Activated CD4-positive, alpha-beta T cell treated with anti-CD3 and anti-CD28 coated beads, Interleukin-2, Interleukin-4, amounts not matched to agents 100 ng/mL and 50 ng/mL, durations not matched to agents 16 hours and 8 hours (primary cell): ENCODE data around the gene CEP70.
"Not testable (repeated sequence)": the region's sequence is repeated elsewhere in the genome, so short reads cannot be mapped to it uniquely, and the experiment has no call there.

Experiments
- DNase-seq: peaks from one replicate; pipeline ENCODE4 v3.0.0-alpha.2; 2020; ENCODE audit warnings: low spot score

CEP70 gene

GRCh38 chr3:138594150-138594934, at the start of gene CEP70:
CEP70 (minus strand) TSS chr3:138594260; CDS start chr3:138572927, 21,333 bp downstream.
- peak; percentile 86 for DNase-seq

- no peak for DNase-seq
Measured at GRCh38 chr3:138642927-138643253, 48.8 kb upstream of the CEP70 start.

- no peak for DNase-seq
Measured at GRCh38 chr3:138642226-138642926, 48.3 kb upstream of the CEP70 start.

GRCh38 chr3:138640537-138640936, 46.5 kb upstream of the CEP70 start:
- no peak for DNase-seq

GRCh38 chr3:138638641-138639040, 44.6 kb upstream of the CEP70 start:
- no peak for DNase-seq

GRCh38 chr3:138629526-138629925, 35.5 kb upstream of the CEP70 start:
- DNase-seq, result no peak

GRCh38 chr3:138625707-138626365, 31.8 kb upstream of the CEP70 start:
- no peak for DNase-seq

GRCh38 chr3:138624518-138624917, 30.5 kb upstream of the CEP70 start:
- DNase-seq, result no peak

GRCh38 chr3:138620431-138620830, 26.4 kb upstream of the CEP70 start:
- DNase-seq, result no peak

- DNase-seq, result no peak
Measured at GRCh38 chr3:138615462-138615861, 21.4 kb upstream of the CEP70 start.

GRCh38 chr3:138609898-138610266, 15.8 kb upstream of the CEP70 start:
- no peak for DNase-seq

GRCh38 chr3:138608322-138609135, 14.5 kb upstream of the CEP70 start, which contains the start of gene FAIM:
FAIM (plus strand) TSS chr3:138608771; CDS start chr3:138619727, 10,956 bp downstream.
- peak; percentile 53 for DNase-seq

- not testable (repeated sequence) for DNase-seq
Measured at GRCh38 chr3:138604106-138604595, 10.1 kb upstream of the CEP70 start.

- not testable (repeated sequence) for DNase-seq
Measured at GRCh38 chr3:138601661-138602060, 7.6 kb upstream of the CEP70 start.

- no peak for DNase-seq
Measured at GRCh38 chr3:138600100-138600745, 6.2 kb upstream of the CEP70 start.

- DNase-seq, result no peak
Measured at GRCh38 chr3:138598534-138598933, 4.5 kb upstream of the CEP70 start.

GRCh38 chr3:138597186-138597976, 3.3 kb upstream of the CEP70 start:
- not testable (repeated sequence) for DNase-seq

- DNase-seq, result no peak
Measured at GRCh38 chr3:138594935-138595610, 1.0 kb upstream of the CEP70 start.

GRCh38 chr3:138593488-138594149, 441 bp downstream of the CEP70 start:
- no peak for DNase-seq
